Suprapubic skin (tissue), 4 donors: ENCODE measurements around the gene CATSPER1. TPM values are rescaled to one million over a fixed set of nuclear protein-coding genes. Genes with fewer than 3 reads are reported as not detected.

Experiments
- DNase-seq, 2 donors: peaks; one replicate each; pipeline ENCODE4 v3.0.0-alpha.2; 2019; ENCODE audit warnings: low spot score in 2 of 2
- H3K27ac ChIP-seq: fragments of 200-600 bp; sonication (generic); one replicate; pipeline ENCODE4 v1.5.1; 2019
- H3K27me3 ChIP-seq: fragments of 200-600 bp; sonication (generic); one replicate; pipeline ENCODE4 v1.5.1; 2019
- H3K36me3 ChIP-seq: fragments of 200-600 bp; sonication (generic); one replicate; pipeline ENCODE4 v1.5.1; 2019
- H3K4me1 ChIP-seq: fragments of 200-600 bp; sonication (generic); one replicate; pipeline ENCODE4 v1.5.1; 2019
- H3K4me3 ChIP-seq: fragments of 200-600 bp; sonication (generic); one replicate; pipeline ENCODE4 v1.5.1; 2019; ENCODE audit warnings: mild to moderate bottlenecking
- H3K9me3 ChIP-seq: fragments of 200-600 bp; sonication (generic); one replicate; pipeline ENCODE4 v1.5.1; 2019
- EP300 ChIP-seq: sonication (generic); formaldehyde crosslinking; IDR thresholded peaks from one replicate; pipeline ENCODE4 v1.6.1; 2017; ENCODE audit warnings: antibody characterized with exemption
- POLR2A ChIP-seq, 2 donors: fragments of 450-650 bp; IDR thresholded peaks; one replicate each; pipeline ENCODE4 v1.6.1; 2017; ENCODE audit warnings: antibody characterized with exemption in 2 of 2, mild to moderate bottlenecking in 2 of 2, moderate library complexity in 2 of 2
- POLR2AphosphoS5 ChIP-seq, 3 donors: sonication (generic); formaldehyde crosslinking; IDR thresholded peaks; one replicate each; pipeline ENCODE4 v1.6.1; 2017; ENCODE audit warnings: antibody characterized with exemption in 3 of 3
- WGBS: methylation state at CpG from one replicate; pipeline ENCODE4 v1.1.5; 2018; 5-methylcytosine and 5-hydroxymethylcytosine counted together
- total RNA-seq, 4 donors: library from RNA; depleted of rRNA; stranded (reverse); fragments of >200 nt; gene quantifications; one replicate each; pipeline ENCODE4 v1.1.0, GENCODE V29; 2016
- TF ChIP-seq, protein P1 (sequence below), 2 donors: fragments of 200-600 bp in 1 of 2; fragments of 450-650 bp in 1 of 2; sonication (generic) in 1 of 2; IDR thresholded peaks; one replicate each; pipeline ENCODE4 v1.5.1; 2016 to 2019; ENCODE audit warnings: antibody characterized with exemption in 2 of 2, mild to moderate bottlenecking in 1 of 2, moderate library complexity in 1 of 2

CATSPER1 gene
- total RNA-seq, 4 donors from 2014 or later = not detected

GRCh38 chr11:66068154-66068821 is 42.0 kb upstream of the CATSPER1 start:
- TF ChIP-seq, protein P1, sequence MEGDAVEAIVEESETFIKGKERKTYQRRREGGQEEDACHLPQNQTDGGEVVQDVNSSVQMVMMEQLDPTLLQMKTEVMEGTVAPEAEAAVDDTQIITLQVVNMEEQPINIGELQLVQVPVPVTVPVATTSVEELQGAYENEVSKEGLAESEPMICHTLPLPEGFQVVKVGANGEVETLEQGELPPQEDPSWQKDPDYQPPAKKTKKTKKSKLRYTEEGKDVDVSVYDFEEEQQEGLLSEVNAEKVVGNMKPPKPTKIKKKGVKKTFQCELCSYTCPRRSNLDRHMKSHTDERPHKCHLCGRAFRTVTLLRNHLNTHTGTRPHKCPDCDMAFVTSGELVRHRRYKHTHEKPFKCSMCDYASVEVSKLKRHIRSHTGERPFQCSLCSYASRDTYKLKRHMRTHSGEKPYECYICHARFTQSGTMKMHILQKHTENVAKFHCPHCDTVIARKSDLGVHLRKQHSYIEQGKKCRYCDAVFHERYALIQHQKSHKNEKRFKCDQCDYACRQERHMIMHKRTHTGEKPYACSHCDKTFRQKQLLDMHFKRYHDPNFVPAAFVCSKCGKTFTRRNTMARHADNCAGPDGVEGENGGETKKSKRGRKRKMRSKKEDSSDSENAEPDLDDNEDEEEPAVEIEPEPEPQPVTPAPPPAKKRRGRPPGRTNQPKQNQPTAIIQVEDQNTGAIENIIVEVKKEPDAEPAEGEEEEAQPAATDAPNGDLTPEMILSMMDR (IDR thresholded peaks at IDR 0.05) = peak; percentile 66 to 92
- no peak for TF ChIP-seq POLR2A (IDR thresholded peaks at IDR 0.05)
- H3K9me3 ChIP-seq = no peaks in the 10 kb centered on the region
- H3K4me3 ChIP-seq = no peak overlapping the region
- H3K27ac ChIP-seq = peak overlapping the region; percentile 96
- WGBS = 45% methylated on average over 15 of the region's 17 CpGs
- H3K4me1 ChIP-seq = peaks cover 36% of the 10 kb centered on the region
- H3K27me3 ChIP-seq = no peaks in the 10 kb centered on the region
- peaks cover 48% of the 10 kb centered on the region for H3K36me3 ChIP-seq
- DNase-seq = peak in 1 of 2 donors; percentile 88

GRCh38 chr11:66067640-66068039 is 41.4 kb upstream of the CATSPER1 start:
- Histone ChIP-seq H3K4me1 (peaks cover 36% of the 10 kb centered on the region), H3K4me3 (no peak overlapping the region), H3K36me3 (peaks cover 54% of the 10 kb centered on the region), H3K27ac (no peak overlapping the region), H3K9me3 (no peaks in the 10 kb centered on the region), H3K27me3 (no peaks in the 10 kb centered on the region)
- DNase-seq = no peak
- TF ChIP-seq POLR2AphosphoS5 (IDR thresholded peaks at IDR 0.05) (no peak), EP300 (no peak), POLR2A (IDR thresholded peaks at IDR 0.05) (no peak)
- TF ChIP-seq, protein P1 (IDR thresholded peaks at IDR 0.05) = no peak
- 93% methylated on average over 4 of the region's 4 CpGs for WGBS

DNA sequence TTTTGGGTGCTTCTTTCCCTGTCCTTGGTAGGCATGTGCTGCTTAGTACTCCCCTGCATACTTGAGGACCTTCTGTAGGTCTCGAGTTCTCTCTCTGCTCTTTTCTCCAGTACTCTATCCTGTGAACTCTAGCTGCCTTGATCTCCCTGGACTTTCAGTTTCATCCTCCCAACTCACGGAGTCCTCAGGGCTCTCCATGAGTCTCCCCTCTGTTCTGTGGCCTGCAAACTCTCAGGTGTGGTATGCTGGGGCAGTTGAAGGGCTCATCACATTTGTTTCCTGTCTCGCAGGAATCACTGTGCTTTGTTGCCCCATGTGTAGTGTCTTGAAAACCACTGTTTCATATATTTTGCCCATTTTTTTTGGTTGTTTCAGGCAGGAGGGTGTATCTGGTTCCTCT is 40.5 kb upstream of the CATSPER1 start:
- H3K4me3 ChIP-seq = no peak overlapping the region
- no peaks in the 10 kb centered on the region for H3K9me3 ChIP-seq
- peaks cover 33% of the 10 kb centered on the region for H3K4me1 ChIP-seq
- peaks cover 63% of the 10 kb centered on the region for H3K36me3 ChIP-seq
- TF ChIP-seq POLR2A (IDR thresholded peaks at IDR 0.05) (no peak), EP300 (no peak)
- H3K27me3 ChIP-seq = no peaks in the 10 kb centered on the region
- no peak overlapping the region for H3K27ac ChIP-seq
- DNase-seq = no peak
- 84% methylated on average over 3 of the region's 3 CpGs for WGBS

DNA sequence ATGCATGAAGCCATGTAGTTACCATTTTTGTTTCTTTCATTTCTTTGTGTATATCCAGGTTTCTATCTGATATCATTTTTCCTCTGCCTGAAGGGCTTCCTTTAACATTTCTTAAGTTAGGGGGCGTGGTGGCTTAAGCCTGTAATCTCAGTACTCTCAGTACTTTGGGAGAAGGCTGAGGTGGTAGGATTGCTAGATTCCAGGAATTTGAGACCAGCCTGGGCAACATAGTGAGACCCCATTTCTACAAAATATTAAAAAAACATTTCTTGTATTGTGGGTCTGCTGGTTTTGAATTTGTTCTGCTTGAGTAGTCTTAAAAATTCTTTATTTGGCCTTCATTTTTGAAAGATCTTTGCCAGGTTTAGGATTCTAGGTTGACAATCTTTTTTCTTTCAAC is 38.3 kb upstream of the CATSPER1 start:
- Histone ChIP-seq H3K36me3 (peaks cover 85% of the 10 kb centered on the region), H3K27ac (no peak overlapping the region), H3K9me3 (no peaks in the 10 kb centered on the region), H3K4me1 (peaks cover 21% of the 10 kb centered on the region), H3K27me3 (no peaks in the 10 kb centered on the region), H3K4me3 (no peak overlapping the region)
- TF ChIP-seq POLR2AphosphoS5 (IDR thresholded peaks at IDR 0.05) (no peak), POLR2A (IDR thresholded peaks at IDR 0.05) (no peak), EP300 (no peak)
- TF ChIP-seq, protein P1 (IDR thresholded peaks at IDR 0.05) = no peak
- WGBS = 96% methylated on average over 1 of the region's 1 CpG
- peak in 1 of 2 donors; percentile 26 for DNase-seq

DNA sequence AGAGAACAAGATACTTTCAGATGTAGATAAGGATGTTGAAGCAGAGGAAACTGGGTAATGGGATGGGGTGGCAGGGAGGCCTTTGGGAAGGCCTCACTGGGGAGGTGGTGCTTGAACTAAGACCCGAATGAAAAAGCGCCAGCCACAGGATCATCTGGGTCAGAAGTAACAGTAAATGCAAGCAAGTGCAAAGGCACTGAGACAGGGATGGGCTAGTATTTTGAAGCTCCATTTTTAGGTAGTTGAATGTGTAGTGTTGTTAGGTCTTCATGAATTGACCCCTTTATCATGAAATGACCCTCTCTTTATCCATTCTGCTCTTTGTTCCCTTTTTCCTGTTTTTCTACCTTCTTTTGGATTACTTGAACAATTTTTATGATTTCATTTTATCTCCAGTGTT is 37.6 kb upstream of the CATSPER1 start:
- DNase-seq = peak in 1 of 2 donors; percentile 7
- Histone ChIP-seq H3K9me3 (no peaks in the 10 kb centered on the region), H3K36me3 (peaks cover 92% of the 10 kb centered on the region), H3K27me3 (no peaks in the 10 kb centered on the region), H3K27ac (no peak overlapping the region), H3K4me3 (no peak overlapping the region), H3K4me1 (peaks cover 15% of the 10 kb centered on the region)
- TF ChIP-seq, protein P1 (IDR thresholded peaks at IDR 0.05) = no peak
- TF ChIP-seq POLR2A (IDR thresholded peaks at IDR 0.05) = no peak
- WGBS = 94% methylated on average over 2 of the region's 2 CpGs

DNA sequence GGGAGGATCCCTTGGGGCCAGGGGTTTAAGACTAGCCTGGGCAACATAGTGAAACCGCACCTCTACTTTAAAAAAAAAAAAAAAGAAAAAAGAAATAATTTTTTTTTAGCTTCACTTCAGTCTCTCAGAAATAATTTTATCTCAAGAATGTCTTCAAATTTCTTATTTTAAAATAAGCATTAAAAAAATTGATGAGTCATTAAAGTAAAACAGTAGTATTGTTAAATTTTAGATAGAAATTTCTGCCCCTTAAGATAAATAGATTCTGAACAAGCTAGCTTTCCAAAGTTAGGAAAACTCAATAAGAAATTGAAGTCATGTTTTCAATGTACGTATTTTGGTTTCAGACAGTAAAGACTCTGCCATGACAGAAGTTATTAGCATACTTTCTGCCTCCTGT is 36.1 kb upstream of the CATSPER1 start:
- Histone ChIP-seq H3K9me3 (no peaks in the 10 kb centered on the region), H3K27ac (no peak overlapping the region), H3K36me3 (peaks cover 99% of the 10 kb centered on the region), H3K4me1 (no peaks in the 10 kb centered on the region), H3K27me3 (no peaks in the 10 kb centered on the region), H3K4me3 (no peak overlapping the region)
- no peak for TF ChIP-seq POLR2AphosphoS5 (IDR thresholded peaks at IDR 0.05)
- TF ChIP-seq, protein P1 (IDR thresholded peaks at IDR 0.05) = no peak
- TF ChIP-seq EP300 = no peak
- no peak for TF ChIP-seq POLR2A (IDR thresholded peaks at IDR 0.05)
- peak in 1 of 2 donors; percentile 24 for DNase-seq
- WGBS = 91% methylated on average over 2 of the region's 2 CpGs
